GM12878 (cell line): ENCODE data around the gene NUDT9. TPM values are rescaled to one million over a fixed set of nuclear protein-coding genes. Genes with fewer than 3 reads are reported as not detected.

Experiments
- ATAC-seq: fragments of 200-7000 bp; cut with Tn5 transposase; 3 replicates; pipeline ENCODE4 v1.9.1; 2020; ENCODE audit warnings: mild to moderate bottlenecking, moderate library complexity
- BruUV-seq: library from RNA; stranded (reverse); fragments of 400-500 nt; replicated peaks from 2 replicates; lab custom pipeline; 2021; lab: Mats Ljungman, UMichigan
- CTCF ChIA-PET: fragments of 300-600 bp; sonication (Branson Sonifier 250); formaldehyde crosslinking; extraction: SDS; loops from one replicate; lab custom pipeline; 2021; ENCODE audit warnings: inconsistent platforms; lab: Yijun Ruan, JAX
- POLR2A ChIA-PET: fragments of 350-600 bp; formaldehyde crosslinking; extraction: SDS; loops from one replicate; lab custom pipeline; 2021; ENCODE audit warnings: inconsistent platforms; lab: Charles Lee
- RAD21 ChIA-PET: fragments of 300-600 bp; sonication (Branson Sonifier 250); formaldehyde crosslinking; loops from one replicate; lab custom pipeline; 2023; ENCODE audit warnings: antibody characterized with exemption; ENCODE audit not compliant: unreplicated experiment; lab: Charles Lee
- SMC1A ChIA-PET: fragments of 300-600 bp; sonication (Branson Sonifier 250); formaldehyde crosslinking; loops from one replicate; lab custom pipeline; 2023; ENCODE audit not compliant: unreplicated experiment, uncharacterized antibody; lab: Charles Lee
- DNase-seq: peaks from one replicate; pipeline ENCODE4 v3.0.0-alpha.2; 2011; ENCODE audit warnings: low read depth, low spot score
- FAIRE-seq: peaks from 3 replicates; lab custom pipeline; 2011; peaks lifted over from hg19 to GRCh38; lab: Jason Lieb, UNC
- H2AFZ ChIP-seq: 2 replicates; pipeline ENCODE4 v1.6.0; 2011; ENCODE audit warnings: low read depth, low read length, control low read depth; ENCODE audit not compliant: control insufficient read depth
- H3K27ac ChIP-seq: 2 replicates; pipeline ENCODE4 v1.5.1; 2011; ENCODE audit warnings: control low read depth; ENCODE audit not compliant: control insufficient read depth, insufficient read depth
- H3K27me3 ChIP-seq, 2 experiments: replicated peaks in 1 of 2; 2 replicates each; pipeline versions ENCODE4 v1.6.0 to v1.6.1; 2011; ENCODE audit warnings: low read length in 1 of 2; ENCODE audit not compliant: control insufficient read depth in 2 of 2, insufficient read depth in 2 of 2
- H3K36me3 ChIP-seq, 2 experiments: 2 replicates each; pipeline ENCODE4 v1.5.1; 2011; ENCODE audit warnings: low read length in 1 of 2; ENCODE audit not compliant: control insufficient read depth in 2 of 2, insufficient read depth in 2 of 2
- H3K4me1 ChIP-seq: 2 replicates; pipeline ENCODE4 v1.6.1; 2011; ENCODE audit warnings: mild to moderate bottlenecking, low read length, moderate library complexity, mixed read lengths; ENCODE audit not compliant: control insufficient read depth, insufficient read depth
- H3K4me2 ChIP-seq: 2 replicates; pipeline ENCODE4 v1.6.0; 2011; ENCODE audit warnings: control low read depth; ENCODE audit not compliant: control insufficient read depth, insufficient read depth
- H3K4me3 ChIP-seq: fragments of 200-600 bp; sonication (generic); 2 replicates; pipeline ENCODE4 v1.5.1; 2016
- H3K79me2 ChIP-seq: 2 replicates; pipeline ENCODE4 v1.6.0; 2011; ENCODE audit warnings: low read length; ENCODE audit not compliant: control insufficient read depth, insufficient read depth
- H3K9ac ChIP-seq: 2 replicates; pipeline ENCODE4 v1.8.0; 2011; ENCODE audit warnings: low read length, control low read depth, mixed read lengths; ENCODE audit not compliant: control insufficient read depth, insufficient read depth
- H3K9me3 ChIP-seq: replicated peaks from 3 replicates; pipeline ENCODE4 v1.5.1; 2011; ENCODE audit warnings: mild to moderate bottlenecking, low read length; ENCODE audit not compliant: control insufficient read depth, insufficient read depth
- H4K20me1 ChIP-seq: 2 replicates; pipeline ENCODE4 v1.6.0; 2011; ENCODE audit not compliant: control insufficient read depth, insufficient read depth
- BCL3 ChIP-seq: IDR thresholded peaks from 2 replicates; pipeline ENCODE4 v1.6.1; 2011; ENCODE audit warnings: borderline replicate concordance, low read depth, mild to moderate bottlenecking, moderate library complexity, low read length; ENCODE audit not compliant: insufficient read depth, poor library complexity, severe bottlenecking
- CREM ChIP-seq: IDR thresholded peaks from 2 replicates; pipeline ENCODE4 v1.6.1; 2014; ENCODE audit warnings: antibody characterized with exemption, low read depth
- ESRRA ChIP-seq: IDR thresholded peaks from 2 replicates; pipeline ENCODE4 v1.6.1; 2012; ENCODE audit warnings: mild to moderate bottlenecking, low read length, improper control_type of control experiment
- FOS ChIP-seq: IDR thresholded peaks from 3 replicates; pipeline ENCODE4 v1.6.1; 2011; ENCODE audit warnings: borderline replicate concordance; ENCODE audit not compliant: insufficient read length; ENCODE audit errors: extremely low read depth
- IKZF2 ChIP-seq, 2 experiments: fragments of 450-650 bp; IDR thresholded peaks; 2 replicates each; pipeline ENCODE4 v1.6.1; 2017; ENCODE audit warnings: mild to moderate bottlenecking in 2 of 2, moderate library complexity in 2 of 2
- KLF5 ChIP-seq: fragments of 450-650 bp; IDR thresholded peaks from 2 replicates; pipeline ENCODE4 v1.6.1; 2014; ENCODE audit warnings: mild to moderate bottlenecking; ENCODE audit not compliant: partially characterized antibody
- LARP7 ChIP-seq: fragments of 450-650 bp; IDR thresholded peaks from 2 replicates; pipeline ENCODE4 v1.6.1; 2017; ENCODE audit warnings: mild to moderate bottlenecking
- MLLT1 ChIP-seq: fragments of 450-650 bp; IDR thresholded peaks from 2 replicates; pipeline ENCODE4 v1.6.1; 2016; ENCODE audit warnings: mild to moderate bottlenecking
- MTA2 ChIP-seq: fragments of 450-650 bp; IDR thresholded peaks from 2 replicates; pipeline ENCODE4 v1.6.1; 2016; ENCODE audit warnings: low read depth, mild to moderate bottlenecking, moderate library complexity
- MTA3 ChIP-seq: IDR thresholded peaks from 2 replicates; pipeline ENCODE4 v1.6.1; 2012; ENCODE audit warnings: low read length, inconsistent platforms, borderline replicate concordance
- MYC ChIP-seq: IDR thresholded peaks from 2 replicates; pipeline ENCODE4 v1.6.1; 2011; ENCODE audit warnings: mild to moderate bottlenecking, low read length, moderate library complexity, inconsistent platforms; ENCODE audit not compliant: insufficient read depth, insufficient replicate concordance, insufficient read length, severe bottlenecking
- NKRF ChIP-seq: fragments of 450-650 bp; conservative IDR thresholded peaks from 2 replicates; pipeline ENCODE4 v1.6.1; 2017; ENCODE audit warnings: mild to moderate bottlenecking, moderate library complexity
- SMAD1 ChIP-seq: fragments of 450-650 bp; IDR thresholded peaks from 2 replicates; pipeline ENCODE4 v1.6.1; 2018; ENCODE audit warnings: mild to moderate bottlenecking, low read depth; ENCODE audit not compliant: partially characterized antibody
- TCF7 ChIP-seq: IDR thresholded peaks from 2 replicates; pipeline ENCODE4 v1.6.1; 2014; ENCODE audit warnings: antibody characterized with exemption, borderline replicate concordance
- ZNF217 ChIP-seq: fragments of 450-650 bp; IDR thresholded peaks from 2 replicates; pipeline ENCODE4 v1.6.1; 2017; ENCODE audit warnings: antibody characterized with exemption, mild to moderate bottlenecking
- WGBS: methylation state at CpG from one replicate; pipeline ENCODE4 v1.1.6; 2016; ENCODE audit warnings: low lambda C conversion rate; ENCODE audit not compliant: insufficient replicate concordance, insufficient coverage; ENCODE audit errors: missing lambda C conversion rate; 5-methylcytosine and 5-hydroxymethylcytosine counted together
- in situ Hi-C: fragments of 300-500 bp; cut with MboI; formaldehyde crosslinking; loops from 9 replicates; pipeline ENCODE4 v1.14.3; 2018; ENCODE audit warnings: mixed read lengths
- intact Hi-C: fragments of 100-400 bp; cut with micrococcal nuclease; formaldehyde crosslinking; loops from one replicate; pipeline ENCODE4 v1.14.2; 2022; ENCODE audit not compliant: unreplicated experiment
- polyA plus RNA-seq, 11 experiments: library from polyadenylated mRNA; depleted of rRNA in 4 of 11; unstranded in 6 of 11; stranded (reverse) in 5 of 11; fragments of >200 nt; fragmentation: Nextera tagmentation in 4 of 11; fragmentation: Illumina TruSeq in 1 of 11; extraction: Ambion mirVana in 4 of 11; extraction: Trizol in 1 of 11; gene quantifications; 1 replicate in 1 of 11; 2 replicates in 10 of 11; pipeline versions ENCODE4 v1.2.1 to v1.2.3, GENCODE V29; 2011 to 2016; ENCODE audit warnings: inconsistent platforms in 2 of 11, missing spikeins in 2 of 11, low read depth in 1 of 11
- total RNA-seq, 4 experiments: library from RNA; depleted of rRNA in 3 of 4; stranded (reverse); fragments of >200 nt in 3 of 4; fragmentation: Illumina TruSeq in 1 of 4; extraction: Trizol in 1 of 4; gene quantifications; 2 replicates each; pipeline versions ENCODE4 v1.2.1 to v1.2.3, GENCODE V29; 2013 to 2021
- TF ChIP-seq, protein P1 (sequence below): fragments of 450-650 bp; formaldehyde crosslinking; IDR thresholded peaks from 2 replicates; pipeline ENCODE4 v1.4.0; 2022; ENCODE audit warnings: mild to moderate bottlenecking, moderate library complexity

The NUDT9 gene
- total and polyA plus RNA-seq, 10 of the 15 experiments (the other 5 are each of a cell fraction or from before 2014, with no cell fraction given): 8.4 to 28.3 (median 14.6) TPM

GRCh38 chr4:87506974-87507701, 84.8 kb downstream of the NUDT9 start:
- RAD21 ChIA-PET: no interaction called here
- ATAC-seq (no peak), DNase-seq (no peak), FAIRE-seq (no peak)
- Histone ChIP-seq H2AFZ (no peak overlapping the region), H3K27ac (no peak overlapping the region), H3K4me2 (no peak overlapping the region), H3K4me1 (no peaks in the 10 kb centered on the region), H3K9ac (no peak overlapping the region), H3K27me3 (no peaks in the 10 kb centered on the region), H3K79me2 (no peaks in the 10 kb centered on the region), H3K9me3 (no peaks in the 10 kb centered on the region), H3K36me3 (no peaks in the 10 kb centered on the region), H3K4me3 (no peak overlapping the region), H4K20me1 (no peaks in the 10 kb centered on the region)
- in situ Hi-C loops (no loop called here), intact Hi-C loops (no loop called here)
- SMC1A ChIA-PET: no interaction called here
- POLR2A ChIA-PET: no interaction called here
- CTCF ChIA-PET: no interaction called here
- WGBS: 31% methylated on average over 4 of the region's 4 CpGs
- no TSS peak for BruUV-seq
- TF ChIP-seq KLF5: no peak
- TF ChIP-seq LARP7: no peak
- no peak for TF ChIP-seq BCL3
- TF ChIP-seq, protein P1, sequence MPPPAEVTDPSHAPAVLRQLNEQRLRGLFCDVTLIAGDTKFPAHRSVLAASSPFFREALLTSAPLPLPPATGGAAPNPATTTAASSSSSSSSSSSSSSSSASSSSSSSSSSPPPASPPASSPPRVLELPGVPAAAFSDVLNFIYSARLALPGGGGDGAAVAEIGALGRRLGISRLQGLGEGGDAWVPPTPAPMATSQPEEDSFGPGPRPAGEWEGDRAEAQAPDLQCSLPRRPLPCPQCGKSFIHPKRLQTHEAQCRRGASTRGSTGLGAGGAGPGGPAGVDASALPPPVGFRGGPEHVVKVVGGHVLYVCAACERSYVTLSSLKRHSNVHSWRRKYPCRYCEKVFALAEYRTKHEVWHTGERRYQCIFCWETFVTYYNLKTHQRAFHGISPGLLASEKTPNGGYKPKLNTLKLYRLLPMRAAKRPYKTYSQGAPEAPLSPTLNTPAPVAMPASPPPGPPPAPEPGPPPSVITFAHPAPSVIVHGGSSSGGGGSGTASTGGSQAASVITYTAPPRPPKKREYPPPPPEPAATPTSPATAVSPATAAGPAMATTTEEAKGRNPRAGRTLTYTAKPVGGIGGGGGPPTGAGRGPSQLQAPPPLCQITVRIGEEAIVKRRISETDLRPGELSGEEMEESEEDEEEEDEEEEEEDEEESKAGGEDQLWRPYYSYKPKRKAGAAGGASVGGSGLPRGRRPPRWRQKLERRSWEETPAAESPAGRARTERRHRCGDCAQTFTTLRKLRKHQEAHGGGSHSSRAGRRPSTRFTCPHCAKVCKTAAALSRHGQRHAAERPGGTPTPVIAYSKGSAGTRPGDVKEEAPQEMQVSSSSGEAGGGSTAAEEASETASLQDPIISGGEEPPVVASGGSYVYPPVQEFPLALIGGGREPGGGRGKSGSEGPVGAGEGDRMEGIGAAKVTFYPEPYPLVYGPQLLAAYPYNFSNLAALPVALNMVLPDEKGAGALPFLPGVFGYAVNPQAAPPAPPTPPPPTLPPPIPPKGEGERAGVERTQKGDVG (CRISPR knock-in tag): no peak
- TF ChIP-seq ESRRA: no peak
- TF ChIP-seq FOS: no peak
- no peak for TF ChIP-seq CREM
- no peak for TF ChIP-seq MTA3
- no peak for TF ChIP-seq TCF7
- no peak for TF ChIP-seq ZNF217
- TF ChIP-seq MYC: no peak
- no peak for TF ChIP-seq IKZF2 (IDR thresholded peaks at IDR 0.05)
- TF ChIP-seq SMAD1: no peak
- no peak for TF ChIP-seq NKRF
- TF ChIP-seq MLLT1: no peak
- no peak for TF ChIP-seq MTA2
